IMR-90 (cell line): ENCODE data around the gene RPGRIP1L. TPM values are rescaled to one million over a fixed set of nuclear protein-coding genes. Genes with fewer than 3 reads are reported as not detected.

Experiments
- ATAC-seq: fragments of 200-7000 bp; cut with Tn5 transposase; 2 replicates; pipeline ENCODE4 v1.9.1; 2020; ENCODE audit warnings: low read depth, mild to moderate bottlenecking, moderate library complexity
- BruUV-seq: library from RNA; stranded (reverse); fragments of 400-500 nt; replicated peaks from 2 replicates; lab custom pipeline; 2021; lab: Mats Ljungman, UMichigan
- CTCF ChIA-PET: fragments of 300-600 bp; formaldehyde crosslinking; extraction: SDS; loops from one replicate; lab custom pipeline; 2021; ENCODE audit warnings: antibody characterized with exemption; lab: Yijun Ruan, JAX
- POLR2A ChIA-PET: fragments of 300-600 bp; sonication (Branson Sonifier 250); formaldehyde crosslinking; loops from one replicate; lab custom pipeline; 2022; ENCODE audit warnings: antibody characterized with exemption; ENCODE audit not compliant: unreplicated experiment; lab: Charles Lee
- DNase-seq: peaks from one replicate; pipeline ENCODE4 v3.0.0; 2013
- H2AFZ ChIP-seq: replicated peaks from 2 replicates; pipeline ENCODE3; 2013; ENCODE audit warnings: low read length, mild to moderate bottlenecking; ENCODE audit not compliant: poor library complexity
- H2AK5ac ChIP-seq: 2 replicates; pipeline ENCODE4 v1.6.1; 2013; ENCODE audit warnings: low read depth, low read length, inconsistent platforms
- H2AK9ac ChIP-seq: replicated peaks from 2 replicates; pipeline ENCODE3; 2013; ENCODE audit warnings: mild to moderate bottlenecking, low read depth, low read length, moderate library complexity; ENCODE audit not compliant: poor library complexity
- H2BK120ac ChIP-seq: 2 replicates; pipeline ENCODE4 v1.6.1; 2013; ENCODE audit warnings: low read depth, low read length, inconsistent platforms
- H2BK15ac ChIP-seq: 3 replicates; pipeline ENCODE4 v1.6.1; 2013; ENCODE audit warnings: low read depth, low read length, inconsistent platforms
- H2BK20ac ChIP-seq: 2 replicates; pipeline ENCODE4 v1.6.1; 2013; ENCODE audit warnings: low read depth, mild to moderate bottlenecking, inconsistent platforms, low read length, moderate library complexity
- H2BK5ac ChIP-seq: 2 replicates; pipeline ENCODE4 v1.6.1; 2013; ENCODE audit warnings: mild to moderate bottlenecking, low read depth, low read length, inconsistent platforms; ENCODE audit not compliant: poor library complexity, severe bottlenecking
- H3K14ac ChIP-seq: replicated peaks from 2 replicates; pipeline ENCODE4 v1.6.1; 2013; ENCODE audit warnings: low read depth, low read length, inconsistent platforms
- H3K18ac ChIP-seq: 2 replicates; pipeline ENCODE4 v1.6.1; 2013; ENCODE audit warnings: low read depth, low read length, control low read depth
- H3K23ac ChIP-seq: 2 replicates; pipeline ENCODE4 v1.6.1; 2013; ENCODE audit warnings: low read depth, low read length, inconsistent platforms
- H3K27ac ChIP-seq: 2 replicates; pipeline ENCODE4 v1.5.1; 2013; ENCODE audit warnings: mild to moderate bottlenecking, control low read depth, low read length; ENCODE audit not compliant: insufficient read depth
- H3K27me3 ChIP-seq: 2 replicates; pipeline ENCODE4 v1.6.1; 2013; ENCODE audit warnings: low read length; ENCODE audit not compliant: control insufficient read depth, insufficient read depth
- H3K36me3 ChIP-seq: 2 replicates; pipeline ENCODE4 v1.6.1; 2013; ENCODE audit warnings: low read length, mixed read lengths; ENCODE audit not compliant: control insufficient read depth, insufficient read depth
- H3K4ac ChIP-seq: 2 replicates; pipeline ENCODE4 v1.6.1; 2013; ENCODE audit warnings: low read depth, low read length, inconsistent platforms
- H3K4me1 ChIP-seq: 2 replicates; pipeline ENCODE4 v1.6.1; 2013; ENCODE audit warnings: low read length, mixed read lengths; ENCODE audit not compliant: control insufficient read depth, insufficient read depth
- H3K4me2 ChIP-seq: 2 replicates; pipeline ENCODE4 v1.6.1; 2013; ENCODE audit warnings: low read depth, mild to moderate bottlenecking, control low read depth, low read length, moderate library complexity
- H3K4me3 ChIP-seq: 2 replicates; pipeline ENCODE4 v1.5.1; 2013; ENCODE audit warnings: low read depth, mild to moderate bottlenecking, control low read depth, low read length, moderate library complexity; ENCODE audit not compliant: insufficient read depth
- H3K56ac ChIP-seq: 2 replicates; pipeline ENCODE4 v1.6.1; 2013; ENCODE audit warnings: low read length, inconsistent platforms; ENCODE audit not compliant: insufficient read depth; ENCODE audit errors: extremely low read depth
- H3K79me1 ChIP-seq, 2 experiments: 2 replicates each; pipeline ENCODE4 v1.6.1; 2013; ENCODE audit warnings: low read length in 2 of 2, inconsistent platforms in 1 of 2, low read depth in 1 of 2
- H3K9ac ChIP-seq: 2 replicates; pipeline ENCODE4 v1.6.1; 2013; ENCODE audit warnings: low read depth, low read length, control low read depth
- H3K9me1 ChIP-seq: 2 replicates; pipeline ENCODE4 v1.6.1; 2013; ENCODE audit warnings: low read length, inconsistent platforms; ENCODE audit not compliant: insufficient read depth
- H3K9me3 ChIP-seq: 2 replicates; pipeline ENCODE4 v1.6.1; 2013; ENCODE audit warnings: low read length; ENCODE audit not compliant: control insufficient read depth, insufficient read depth
- H4K20me1 ChIP-seq: 2 replicates; pipeline ENCODE4 v1.6.1; 2013; ENCODE audit warnings: low read length, inconsistent platforms; ENCODE audit not compliant: insufficient read depth
- H4K5ac ChIP-seq: 2 replicates; pipeline ENCODE4 v1.6.1; 2013; ENCODE audit warnings: mild to moderate bottlenecking, low read depth, low read length, control low read depth
- H4K8ac ChIP-seq, 2 experiments: 2 replicates each; pipeline ENCODE4 v1.6.1; 2013; ENCODE audit warnings: low read depth in 2 of 2, low read length in 2 of 2, control low read depth in 1 of 2, inconsistent platforms in 1 of 2
- H4K91ac ChIP-seq: 2 replicates; pipeline ENCODE4 v1.6.1; 2013; ENCODE audit warnings: low read depth, low read length, inconsistent platforms; ENCODE audit not compliant: insufficient read depth
- BHLHE40 ChIP-seq: fragments of 150-350 bp; IDR thresholded peaks from 2 replicates; pipeline ENCODE4 v1.6.1; 2016; ENCODE audit warnings: mild to moderate bottlenecking, low read depth, low read length
- CEBPB ChIP-seq: IDR thresholded peaks from 2 replicates; pipeline ENCODE4 v1.6.1; 2012; ENCODE audit warnings: low read depth, low read length, improper control_type of control experiment
- CHD1 ChIP-seq: IDR thresholded peaks from 2 replicates; pipeline ENCODE4 v1.6.1; 2012; ENCODE audit warnings: low read depth, low read length, improper control_type of control experiment
- CTCF ChIP-seq: conservative IDR thresholded peaks from 2 replicates; pipeline ENCODE4 v1.5.1; 2012; ENCODE audit warnings: mild to moderate bottlenecking, low read depth, low read length, improper control_type of control experiment
- FOS ChIP-seq: fragments of 150-350 bp; IDR thresholded peaks from 2 replicates; pipeline ENCODE4 v1.6.1; 2016; ENCODE audit warnings: low read depth, low read length
- MAFK ChIP-seq: IDR thresholded peaks from 2 replicates; pipeline ENCODE4 v1.6.1; 2012; ENCODE audit warnings: low read depth, low read length, improper control_type of control experiment
- MAZ ChIP-seq: IDR thresholded peaks from 2 replicates; pipeline ENCODE4 v1.6.1; 2012; ENCODE audit warnings: low read depth, mild to moderate bottlenecking, low read length, improper control_type of control experiment, moderate library complexity, borderline replicate concordance
- MXI1 ChIP-seq: IDR thresholded peaks from 2 replicates; pipeline ENCODE4 v1.6.1; 2012; ENCODE audit warnings: low read depth, mild to moderate bottlenecking, low read length, moderate library complexity, borderline replicate concordance
- NFE2L2 ChIP-seq: fragments of 150-350 bp; IDR thresholded peaks from 2 replicates; pipeline ENCODE4 v1.6.1; 2016; ENCODE audit warnings: low read depth, mild to moderate bottlenecking, low read length
- POLR2A ChIP-seq: IDR thresholded peaks from 2 replicates; pipeline ENCODE4 v1.6.1; 2012; ENCODE audit warnings: mild to moderate bottlenecking, low read depth, low read length
- RAD21 ChIP-seq: IDR thresholded peaks from 2 replicates; pipeline ENCODE4 v1.6.1; 2012; ENCODE audit warnings: low read length, improper control_type of control experiment
- RCOR1 ChIP-seq: IDR thresholded peaks from 2 replicates; pipeline ENCODE4 v1.6.1; 2012; ENCODE audit warnings: mild to moderate bottlenecking, low read length, improper control_type of control experiment; ENCODE audit not compliant: insufficient replicate concordance
- RFX5 ChIP-seq: IDR thresholded peaks from 2 replicates; pipeline ENCODE4 v1.8.0; 2012; ENCODE audit warnings: low read depth, mild to moderate bottlenecking, low read length, moderate library complexity
- SMC3 ChIP-seq: fragments of 150-350 bp; IDR thresholded peaks from 2 replicates; pipeline ENCODE4 v1.6.1; 2016; ENCODE audit warnings: low read depth, mild to moderate bottlenecking, antibody characterized with exemption, low read length, moderate library complexity
- USF2 ChIP-seq: fragments of 150-350 bp; IDR thresholded peaks from 2 replicates; pipeline ENCODE4 v1.6.1; 2017; ENCODE audit warnings: mild to moderate bottlenecking, antibody characterized with exemption, low read length, low read depth
- WGBS, 2 experiments: methylation state at CpG; one replicate each; pipeline versions ENCODE4 v1.1.5 to v1.1.7; 2013; ENCODE audit warnings: missing lambda C conversion rate in 2 of 2; ENCODE audit not compliant: insufficient read length in 1 of 2; ENCODE audit errors: extremely low coverage in 2 of 2; 5-methylcytosine and 5-hydroxymethylcytosine counted together
- dilution Hi-C: fragments of 300-500 bp; cut with HindIII; formaldehyde crosslinking; loops from one replicate; pipeline ENCODE4 v1.14.3; 2018; ENCODE audit warnings: low sequenced_read_pairs; ENCODE audit not compliant: unreplicated experiment
- in situ Hi-C: fragments of 300-500 bp; cut with MboI; formaldehyde crosslinking; loops from 3 replicates; pipeline ENCODE4 v1.14.3; 2019; ENCODE audit warnings: low sequenced_read_pairs, inconsistent platforms, mixed read lengths
- intact Hi-C: fragments of 100-400 bp; cut with micrococcal nuclease; formaldehyde crosslinking; loops from 2 replicates; pipeline ENCODE4 v1.10.0; 2022
- polyA plus RNA-seq, 3 experiments: library from polyadenylated mRNA; depleted of rRNA; stranded (reverse); fragments of >200 nt; gene quantifications; 2 replicates each; pipeline ENCODE4 v1.2.3, GENCODE V29; 2012; ENCODE audit warnings: low replicate concordance in 1 of 3
- total RNA-seq: library from RNA; depleted of rRNA; stranded (reverse); fragments of >200 nt; gene quantifications from 2 replicates; pipeline ENCODE4 v1.2.3, GENCODE V29; 2012
- TF ChIP-seq, protein P1 (sequence below): fragments of 150-350 bp; IDR thresholded peaks from 2 replicates; pipeline ENCODE4 v1.6.1; 2016; ENCODE audit warnings: low read depth, mild to moderate bottlenecking, low read length, moderate library complexity, borderline replicate concordance

Gene RPGRIP1L
- total and polyA plus RNA-seq, 2 of the 4 experiments (the other 2 are of a cell fraction): 7.3 to 10.4 TPM

DNA sequence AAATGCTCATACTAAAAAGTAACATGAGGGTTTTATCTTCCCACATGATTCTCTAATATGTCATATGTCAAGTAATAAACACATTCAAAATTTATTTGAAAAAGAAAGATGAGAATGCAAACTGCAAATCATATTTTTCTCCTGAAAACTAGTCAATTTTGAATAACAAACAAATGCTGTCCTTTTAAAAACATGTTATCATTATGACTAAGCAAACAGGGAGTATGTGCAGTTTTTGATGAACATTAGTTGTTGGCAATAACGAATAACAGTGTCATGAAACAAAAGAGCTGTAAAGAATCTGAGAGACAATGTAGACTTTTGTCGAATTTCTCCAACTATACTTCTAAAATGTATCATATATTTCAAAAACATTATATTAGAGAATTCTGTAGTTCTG lies 34.8 kb downstream of the RPGRIP1L start:
- POLR2A ChIA-PET: no interaction called here
- ATAC-seq (no peak), DNase-seq (no peak)
- TF ChIP-seq, protein P1, sequence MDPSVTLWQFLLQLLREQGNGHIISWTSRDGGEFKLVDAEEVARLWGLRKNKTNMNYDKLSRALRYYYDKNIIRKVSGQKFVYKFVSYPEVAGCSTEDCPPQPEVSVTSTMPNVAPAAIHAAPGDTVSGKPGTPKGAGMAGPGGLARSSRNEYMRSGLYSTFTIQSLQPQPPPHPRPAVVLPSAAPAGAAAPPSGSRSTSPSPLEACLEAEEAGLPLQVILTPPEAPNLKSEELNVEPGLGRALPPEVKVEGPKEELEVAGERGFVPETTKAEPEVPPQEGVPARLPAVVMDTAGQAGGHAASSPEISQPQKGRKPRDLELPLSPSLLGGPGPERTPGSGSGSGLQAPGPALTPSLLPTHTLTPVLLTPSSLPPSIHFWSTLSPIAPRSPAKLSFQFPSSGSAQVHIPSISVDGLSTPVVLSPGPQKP: no peak
- no peak for TF ChIP-seq POLR2A
- TF ChIP-seq MXI1: no peak
- no peak for TF ChIP-seq CEBPB
- no peak for TF ChIP-seq FOS
- no peak for TF ChIP-seq RCOR1
- no peak for TF ChIP-seq BHLHE40
- TF ChIP-seq MAZ: no peak
- no peak for TF ChIP-seq USF2
- no peak for TF ChIP-seq RAD21
- TF ChIP-seq CTCF: no peak
- TF ChIP-seq NFE2L2: no peak
- TF ChIP-seq MAFK: no peak
- TF ChIP-seq SMC3: no peak
- no peak for TF ChIP-seq CHD1
- no peak for TF ChIP-seq RFX5
- CTCF ChIA-PET: no interaction called here
- Histone ChIP-seq H3K23ac (no peak overlapping the region), H3K4me2 (no peak overlapping the region), H3K27ac (no peak overlapping the region), H3K9me3 (no peaks in the 10 kb centered on the region), H2BK20ac (no peak overlapping the region), H3K79me1 (no peaks in the 10 kb centered on the region), H3K36me3 (no peaks in the 10 kb centered on the region), H3K4me1 (no peaks in the 10 kb centered on the region), H2BK15ac (no peak overlapping the region), H2BK120ac (no peak overlapping the region), H3K27me3 (no peaks in the 10 kb centered on the region), H3K4me3 (no peak overlapping the region), H2AFZ (no peak overlapping the region), H2AK9ac (no peak overlapping the region), H4K20me1 (no peaks in the 10 kb centered on the region), H4K8ac (no peak overlapping the region), H3K18ac (no peak overlapping the region), H3K4ac (no peak overlapping the region), H3K56ac (no peak overlapping the region), H2BK5ac (no peak overlapping the region), H3K9ac (no peak overlapping the region), H4K91ac (no peak overlapping the region), H2AK5ac (no peak overlapping the region), H3K14ac (no peak overlapping the region), H3K9me1 (no peaks in the 10 kb centered on the region), H4K5ac (no peak overlapping the region)
- no CpG with 5 or more reads among the region's 2 CpGs for WGBS, 2 experiments
- BruUV-seq: no TSS peak
- intact Hi-C loops: no loop called here
- in situ Hi-C loops: no loop called here
- dilution Hi-C loops: no loop called here
